GM08714 (cell line): ENCODE data around the gene ITGA2B.
"Not testable (repeated sequence)": the region's sequence is repeated elsewhere in the genome, so short reads cannot be mapped to it uniquely, and the experiment has no call there.

ENCODE experiments used
- H3K4me3 ChIP-seq: fragments of 200-500 bp; sonication (Bioruptor generic); 2 replicates; pipeline ENCODE4 v1.5.1; 2014; ENCODE audit warnings: mild to moderate bottlenecking, low read length, inconsistent platforms
- ZNF274 ChIP-seq: IDR thresholded peaks from 2 replicates; pipeline ENCODE4 v1.6.1; 2012; ENCODE audit warnings: mild to moderate bottlenecking, low read depth, low read length

Gene ITGA2B

DNA sequence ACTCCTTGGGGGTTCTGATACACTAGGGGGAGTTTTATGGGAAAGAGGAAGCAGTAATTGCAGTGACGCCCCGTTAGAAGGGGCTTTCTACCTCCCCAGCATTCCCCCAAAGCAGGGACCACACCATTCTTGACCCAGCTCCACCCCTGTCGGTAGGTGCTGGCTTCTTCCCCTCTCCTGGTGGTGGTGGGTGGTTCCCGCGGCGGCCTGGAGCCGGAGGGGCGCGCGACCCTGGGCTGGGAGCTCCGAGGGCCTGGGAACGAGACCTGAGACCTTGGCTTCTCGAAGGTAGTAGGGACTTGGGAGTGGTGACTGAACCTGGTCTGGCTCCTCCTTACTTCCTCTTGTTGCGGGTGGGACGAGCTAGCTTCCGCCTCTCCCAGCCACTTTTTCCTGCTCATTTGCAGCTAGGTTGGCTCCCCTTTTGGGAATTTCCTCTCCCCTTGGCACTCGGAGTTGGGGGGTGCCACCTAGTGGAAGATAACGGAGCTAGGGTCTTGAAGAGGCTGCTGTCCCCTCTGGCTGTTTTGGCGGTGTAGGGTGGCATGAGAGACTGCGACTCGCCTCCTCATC is 43.9 kb downstream of the ITGA2B start:
- TF ChIP-seq ZNF274 = no peak
- H3K4me3 ChIP-seq = peak overlapping the region; percentile 82

GRCh38 chr17:44344939-44345453 is 44.5 kb downstream of the ITGA2B start, which contains the start of gene GRN:
TSS of gene GRN (plus strand) at chr17:44345302. CDS start at chr17:44349165, 3,863 bp downstream.
- peak within 1 kb of the TSS; percentile 82 for H3K4me3 ChIP-seq
- no peak for TF ChIP-seq ZNF274

GRCh38 chr17:44343510-44344209 is 45.8 kb downstream of the ITGA2B start:
- TF ChIP-seq ZNF274 = no peak
- no peak overlapping the region for H3K4me3 ChIP-seq

GRCh38 chr17:44340553-44340952 is 48.9 kb downstream of the ITGA2B start:
- not testable (repeated sequence) for H3K4me3 ChIP-seq

GRCh38 chr17:44338702-44339101 is 50.7 kb downstream of the ITGA2B start:
- no peak for TF ChIP-seq ZNF274
- H3K4me3 ChIP-seq = no peak overlapping the region

GRCh38 chr17:44335968-44336367 is 53.5 kb downstream of the ITGA2B start:
- no peak overlapping the region for H3K4me3 ChIP-seq
- TF ChIP-seq ZNF274 = no peak

- no peak for TF ChIP-seq ZNF274
- no peak overlapping the region for H3K4me3 ChIP-seq
These were observed 53.9 kb downstream of the ITGA2B start for GRCh38 chr17:44335564-44335963.

GRCh38 chr17:44334727-44335126 is 54.7 kb downstream of the ITGA2B start:
- TF ChIP-seq ZNF274 = no peak

DNA sequence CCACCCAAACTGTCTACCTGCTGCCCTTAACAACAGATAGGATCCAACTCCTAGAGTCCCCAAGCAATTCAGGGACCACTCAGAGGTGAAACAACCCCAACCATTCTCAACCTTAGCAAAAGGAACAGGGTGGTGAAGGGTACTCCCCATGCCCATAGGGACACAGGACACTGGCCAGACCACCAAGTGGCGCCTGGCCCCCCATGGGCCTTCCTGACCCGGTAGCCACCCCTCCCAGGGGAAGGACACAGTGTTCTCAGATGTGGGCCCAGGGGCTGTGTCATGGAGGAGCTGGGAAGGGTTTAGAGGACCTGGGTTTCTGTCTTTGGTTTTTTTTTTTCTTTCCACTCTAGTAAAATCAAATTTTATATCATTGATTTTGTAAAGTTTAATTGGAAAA is 55.1 kb downstream of the ITGA2B start:
- no peak overlapping the region for H3K4me3 ChIP-seq
- no peak for TF ChIP-seq ZNF274

More at GRCh38 chr17:44334727-44335126, 54.7 kb downstream of the ITGA2B start:
- no peak overlapping the region for H3K4me3 ChIP-seq

DNA sequence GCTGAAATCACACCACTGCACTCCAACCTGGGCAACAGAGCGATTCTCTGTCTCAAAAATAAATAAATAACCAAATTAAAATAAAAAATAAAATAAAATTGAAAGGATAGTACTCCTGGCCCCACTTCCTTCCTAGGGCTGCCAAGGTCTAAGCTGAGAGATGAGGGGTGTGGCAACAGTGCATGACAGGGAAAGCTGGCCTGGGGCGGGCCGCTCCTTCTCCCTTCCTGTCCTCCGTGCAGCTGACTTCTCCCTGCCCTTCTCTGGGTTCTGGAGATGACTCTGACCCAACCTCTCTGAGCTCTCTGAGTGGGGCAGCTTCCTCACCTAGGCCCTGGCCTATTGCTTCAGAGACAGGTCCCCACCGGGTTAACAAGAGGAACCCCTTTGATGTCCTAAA is 56.1 kb downstream of the ITGA2B start:
- H3K4me3 ChIP-seq = no peak overlapping the region
- no peak for TF ChIP-seq ZNF274

DNA sequence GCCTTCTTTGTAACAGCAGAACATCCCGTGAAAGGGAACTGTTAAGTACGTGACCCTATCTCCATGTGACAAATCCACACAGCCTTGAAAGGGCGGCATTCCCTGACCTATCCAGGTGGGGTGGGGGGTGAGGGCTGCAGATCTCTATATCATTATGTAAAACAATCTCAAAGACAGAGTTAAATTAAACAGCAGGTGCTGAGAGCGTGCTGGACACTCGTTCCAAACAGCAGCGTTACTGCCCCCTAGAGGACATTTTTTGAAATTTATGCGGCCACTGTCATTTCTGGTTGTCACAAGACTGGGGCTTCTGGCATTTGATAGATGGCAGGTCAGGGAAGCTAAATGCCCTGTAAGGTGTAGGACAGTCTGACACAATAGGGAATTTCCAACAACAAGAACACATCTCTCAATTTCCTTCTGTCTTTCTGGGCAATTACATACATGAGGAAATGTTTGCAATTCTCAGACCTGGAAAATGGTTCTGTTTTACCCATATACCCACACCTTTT is 58.1 kb downstream of the ITGA2B start:
- no peak for TF ChIP-seq ZNF274
- no peak overlapping the region for H3K4me3 ChIP-seq

GRCh38 chr17:44330263-44330662 is 59.2 kb downstream of the ITGA2B start:
- not testable (repeated sequence) for H3K4me3 ChIP-seq

- H3K4me3 ChIP-seq = not testable (repeated sequence)
These were observed 59.9 kb downstream of the ITGA2B start for GRCh38 chr17:44329516-44329915.

GRCh38 chr17:44327715-44328449 is 61.6 kb downstream of the ITGA2B start:
- H3K4me3 ChIP-seq = no peak overlapping the region
- TF ChIP-seq ZNF274 = no peak

- TF ChIP-seq ZNF274 = no peak
- H3K4me3 ChIP-seq = peak overlapping the region; percentile 23; the same call in 1 of the 2 replicates
These were observed 62.5 kb downstream of the ITGA2B start for GRCh38 chr17:44326861-44327444.
